Smooth muscle cell (in vitro differentiated cells): Measurements from ENCODE around the gene ARHGEF17. TPM values are rescaled to one million over a fixed set of nuclear protein-coding genes. Genes with fewer than 3 reads are reported as not detected.

Experiments
- DNase-seq: peaks from one replicate; lab custom pipeline; 2025; ENCODE audit not compliant: unreplicated experiment; lab: John Stamatoyannopoulos, UW
- H2AFZ ChIP-seq: fragments of 200-600 bp; sonication (generic); 2 replicates; pipeline ENCODE4 v1.6.0; 2016; ENCODE audit warnings: antibody characterized with exemption, low read depth, mild to moderate bottlenecking
- H3F3A ChIP-seq: fragments of 200-600 bp; sonication (generic); 2 replicates; pipeline ENCODE4 v1.6.0; 2017; ENCODE audit warnings: antibody characterized with exemption, low read depth
- H3K27ac ChIP-seq: fragments of 200-600 bp; sonication (generic); 2 replicates; pipeline ENCODE4 v1.5.1; 2016; ENCODE audit warnings: low read depth, mild to moderate bottlenecking
- H3K27me3 ChIP-seq: fragments of 200-600 bp; sonication (generic); 2 replicates; pipeline ENCODE4 v1.6.1; 2016; ENCODE audit warnings: low read depth, mild to moderate bottlenecking
- H3K36me3 ChIP-seq: fragments of 200-600 bp; sonication (generic); 2 replicates; pipeline ENCODE4 v1.5.1; 2016; ENCODE audit warnings: low read depth
- H3K4me1 ChIP-seq: fragments of 200-600 bp; sonication (generic); 2 replicates; pipeline ENCODE4 v1.5.1; 2016; ENCODE audit warnings: low read depth
- H3K4me2 ChIP-seq: fragments of 200-600 bp; sonication (generic); 2 replicates; pipeline ENCODE4 v1.6.0; 2016; ENCODE audit warnings: mild to moderate bottlenecking
- H3K4me3 ChIP-seq: fragments of 200-600 bp; sonication (generic); 2 replicates; pipeline ENCODE4 v1.5.1; 2016; ENCODE audit warnings: mild to moderate bottlenecking
- H3K79me2 ChIP-seq: fragments of 200-600 bp; sonication (generic); 2 replicates; pipeline ENCODE4 v1.6.0; 2016; ENCODE audit warnings: low read depth, mild to moderate bottlenecking
- H3K9ac ChIP-seq: fragments of 200-600 bp; sonication (generic); 2 replicates; pipeline ENCODE4 v1.6.0; 2016; ENCODE audit warnings: low read depth
- H3K9me3 ChIP-seq: fragments of 200-600 bp; sonication (generic); replicated peaks from 2 replicates; pipeline ENCODE4 v1.5.1; 2016; ENCODE audit warnings: low read depth
- H4K20me1 ChIP-seq: fragments of 200-600 bp; sonication (generic); 2 replicates; pipeline ENCODE4 v1.6.0; 2016; ENCODE audit warnings: low read depth
- WGBS: methylation state at CpG from one replicate; pipeline ENCODE4 v1.1.7; 2016; ENCODE audit warnings: low lambda C conversion rate; 5-methylcytosine and 5-hydroxymethylcytosine counted together
- polyA plus RNA-seq: library from polyadenylated mRNA; unstranded; fragments of >200 nt; fragmentation: Nextera tagmentation; extraction: Ambion mirVana; gene quantifications from 2 replicates; pipeline ENCODE4 v1.2.1, GENCODE V29; 2016
- total RNA-seq: library from RNA; depleted of rRNA; stranded (reverse); fragments of >200 nt; gene quantifications from 2 replicates; pipeline ENCODE4 v1.2.3, GENCODE V29; 2014
- TF ChIP-seq, protein P1 (sequence below): fragments of 200-600 bp; sonication (generic); IDR thresholded peaks from 2 replicates; pipeline ENCODE4 v1.5.1; 2017; ENCODE audit warnings: borderline replicate concordance, mild to moderate bottlenecking, antibody characterized with exemption; ENCODE audit not compliant: insufficient read depth, poor library complexity, severe bottlenecking

Gene ARHGEF17
- total and polyA plus RNA-seq, 2 experiments from 2014 or later = 18.0 to 27.8 TPM

DNA sequence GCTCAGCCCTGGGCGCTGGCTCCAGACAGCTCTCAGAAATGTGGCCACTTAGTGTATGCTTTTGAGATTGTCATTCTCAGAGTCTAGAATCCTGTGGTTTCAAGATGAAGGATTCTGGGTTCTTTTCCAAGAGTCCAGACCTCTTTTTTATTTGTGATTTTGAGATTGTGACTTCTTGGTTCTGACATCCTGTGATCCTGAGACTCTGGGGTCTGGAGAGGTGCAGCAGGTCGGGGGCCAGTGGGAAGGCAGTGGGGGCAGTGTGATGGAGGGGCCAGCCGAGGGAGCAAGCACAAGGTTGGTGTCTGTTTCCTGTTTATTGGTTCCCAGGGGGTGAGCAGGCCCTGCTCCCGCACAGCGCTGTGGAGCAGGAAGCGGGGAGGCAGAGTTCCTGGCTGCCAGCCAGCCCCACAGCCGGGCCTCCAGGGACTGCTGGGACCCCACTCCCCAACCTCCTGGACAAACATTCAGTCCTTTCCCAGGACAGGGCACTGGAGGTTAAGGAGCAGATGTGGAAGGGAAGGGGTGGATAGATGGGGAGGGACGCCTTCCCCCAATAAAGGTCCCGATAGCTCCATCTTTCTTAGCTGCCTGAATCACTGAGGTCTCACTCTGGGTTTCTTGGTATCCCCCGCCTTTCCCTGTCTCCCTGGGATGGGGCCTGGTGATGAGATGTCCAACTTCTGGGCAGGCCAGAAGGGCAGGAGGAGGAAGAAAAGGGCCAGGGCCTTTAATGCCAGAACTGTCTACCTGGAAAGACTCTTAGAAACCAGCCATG lies 13.7 kb downstream of the ARHGEF17 start:
- H3K9ac ChIP-seq = no peak overlapping the region

DNA sequence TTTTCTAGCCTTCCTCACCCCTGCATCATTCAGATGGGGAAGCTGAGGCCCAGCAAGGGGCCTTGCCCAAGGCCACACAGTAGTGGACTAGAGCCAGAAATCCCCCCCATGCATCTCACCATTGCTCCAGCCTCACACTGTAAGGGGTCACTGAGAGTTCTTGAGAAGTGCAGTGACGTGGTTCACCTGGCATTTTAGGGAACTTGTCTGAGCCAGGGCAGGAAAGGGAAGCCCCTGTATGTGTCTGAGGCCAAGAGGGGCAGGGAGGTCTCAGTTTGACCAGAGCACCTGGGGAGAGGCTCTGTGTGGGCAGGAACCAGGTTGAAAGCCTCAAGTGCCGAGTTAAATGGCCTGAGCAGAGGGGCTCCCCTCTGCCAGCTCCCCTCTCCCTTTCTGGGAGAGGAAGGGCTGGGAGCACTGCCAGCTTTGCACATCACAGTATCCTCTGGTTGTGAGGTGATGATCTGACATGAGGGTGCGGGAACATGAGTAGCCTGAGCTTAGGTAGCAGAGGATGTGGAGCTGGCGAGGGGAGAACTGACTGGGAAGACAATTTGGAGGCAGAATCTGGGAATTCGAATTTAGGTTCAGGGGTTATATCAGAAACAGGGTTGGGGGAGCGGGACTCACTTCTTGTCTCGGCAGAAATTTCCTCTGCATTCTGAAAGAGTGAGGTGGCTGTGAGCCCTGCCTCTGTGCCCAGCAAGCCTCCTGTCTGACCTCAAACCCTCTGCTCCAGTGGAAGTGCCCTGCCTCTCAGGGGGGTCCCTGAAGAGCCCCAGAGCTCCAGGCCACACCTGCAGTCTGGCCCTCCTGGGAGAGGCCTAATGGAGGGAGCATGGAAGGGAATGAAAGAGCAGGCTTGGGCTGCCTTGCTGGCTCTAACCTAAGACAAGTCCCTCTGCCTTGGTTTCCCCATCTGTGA lies 14.6 kb downstream of the ARHGEF17 start:
- no peak overlapping the region for H3K9ac ChIP-seq
- H3K79me2 ChIP-seq = peaks cover 81% of the 10 kb centered on the region
- no peak overlapping the region for H2AFZ ChIP-seq
- WGBS = 70% methylated on average over 7 of the region's 7 CpGs
- no peaks in the 10 kb centered on the region for H3K27me3 ChIP-seq
- H3K4me2 ChIP-seq = peak overlapping the region; percentile 58
- DNase-seq = no peak
- H3K36me3 ChIP-seq = no peaks in the 10 kb centered on the region
- peak overlapping the region; percentile 83 for H3K27ac ChIP-seq
- no peak overlapping the region for H3K4me3 ChIP-seq
- peaks cover 28% of the 10 kb centered on the region for H3F3A ChIP-seq
- H3K4me1 ChIP-seq = peaks cover 42% of the 10 kb centered on the region
- peaks cover 51% of the 10 kb centered on the region for H4K20me1 ChIP-seq
- TF ChIP-seq, protein P1, sequence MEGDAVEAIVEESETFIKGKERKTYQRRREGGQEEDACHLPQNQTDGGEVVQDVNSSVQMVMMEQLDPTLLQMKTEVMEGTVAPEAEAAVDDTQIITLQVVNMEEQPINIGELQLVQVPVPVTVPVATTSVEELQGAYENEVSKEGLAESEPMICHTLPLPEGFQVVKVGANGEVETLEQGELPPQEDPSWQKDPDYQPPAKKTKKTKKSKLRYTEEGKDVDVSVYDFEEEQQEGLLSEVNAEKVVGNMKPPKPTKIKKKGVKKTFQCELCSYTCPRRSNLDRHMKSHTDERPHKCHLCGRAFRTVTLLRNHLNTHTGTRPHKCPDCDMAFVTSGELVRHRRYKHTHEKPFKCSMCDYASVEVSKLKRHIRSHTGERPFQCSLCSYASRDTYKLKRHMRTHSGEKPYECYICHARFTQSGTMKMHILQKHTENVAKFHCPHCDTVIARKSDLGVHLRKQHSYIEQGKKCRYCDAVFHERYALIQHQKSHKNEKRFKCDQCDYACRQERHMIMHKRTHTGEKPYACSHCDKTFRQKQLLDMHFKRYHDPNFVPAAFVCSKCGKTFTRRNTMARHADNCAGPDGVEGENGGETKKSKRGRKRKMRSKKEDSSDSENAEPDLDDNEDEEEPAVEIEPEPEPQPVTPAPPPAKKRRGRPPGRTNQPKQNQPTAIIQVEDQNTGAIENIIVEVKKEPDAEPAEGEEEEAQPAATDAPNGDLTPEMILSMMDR = no peak
- H3K9me3 ChIP-seq = no peaks in the 10 kb centered on the region

More for the DNA sequence above, 13.7 kb downstream of the ARHGEF17 start:
- H3K79me2 ChIP-seq = peaks cover 81% of the 10 kb centered on the region
- no peaks in the 10 kb centered on the region for H3K9me3 ChIP-seq
- WGBS = 38% methylated on average over 10 of the region's 10 CpGs
- H3K36me3 ChIP-seq = no peaks in the 10 kb centered on the region
- no peak for DNase-seq
- TF ChIP-seq, protein P1 = no peak
- H4K20me1 ChIP-seq = peaks cover 56% of the 10 kb centered on the region
- H3K4me2 ChIP-seq = peak overlapping the region; percentile 58
- no peak overlapping the region for H3K4me3 ChIP-seq
- peaks cover 42% of the 10 kb centered on the region for H3K4me1 ChIP-seq
- H3K27ac ChIP-seq = peak overlapping the region; percentile 83
- H2AFZ ChIP-seq = no peak overlapping the region
- no peaks in the 10 kb centered on the region for H3K27me3 ChIP-seq
- H3F3A ChIP-seq = peaks cover 28% of the 10 kb centered on the region

DNA sequence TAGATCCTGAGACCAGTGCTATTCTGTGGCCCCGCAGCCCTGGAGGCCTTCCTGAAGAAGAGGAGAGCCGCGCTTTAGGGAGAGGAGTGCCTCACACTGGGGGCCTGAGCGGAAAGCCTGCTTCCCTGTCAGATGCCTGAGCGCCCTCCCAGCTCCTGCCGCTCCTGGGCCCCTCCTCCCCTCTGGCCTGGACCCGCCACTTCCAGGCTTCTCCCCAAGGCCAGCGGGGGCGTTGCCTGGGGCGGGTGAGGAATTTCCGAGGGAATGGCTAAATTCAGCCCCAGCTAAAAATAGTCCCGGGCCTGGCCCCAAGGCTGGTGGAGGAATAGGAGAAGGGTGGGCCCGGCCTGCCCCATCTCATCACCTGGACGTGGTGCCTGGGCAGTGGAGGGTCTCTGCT lies 15.4 kb downstream of the ARHGEF17 start:
- peak; percentile 55 for DNase-seq
- H3K4me3 ChIP-seq = no peak overlapping the region
- H3K27ac ChIP-seq = peak overlapping the region; percentile 83

More for the DNA sequence above, 15.4 kb downstream of the ARHGEF17 start:
- Histone ChIP-seq H3K9me3 (no peaks in the 10 kb centered on the region), H3K4me2 (peak overlapping the region; percentile 58), H3K36me3 (no peaks in the 10 kb centered on the region), H3K4me1 (peaks cover 42% of the 10 kb centered on the region), H3K79me2 (peaks cover 81% of the 10 kb centered on the region), H2AFZ (no peak overlapping the region), H3K27me3 (no peaks in the 10 kb centered on the region), H3F3A (peaks cover 28% of the 10 kb centered on the region), H4K20me1 (peaks cover 50% of the 10 kb centered on the region), H3K9ac (peak overlapping the region; percentile 66)
- TF ChIP-seq, protein P1 = no peak
- 9% methylated on average over 13 of the region's 14 CpGs for WGBS
